Thyroid gland (tissue), 4 donors: ENCODE data around the gene INMT.

Experiments used
- POLR2A ChIP-seq, 2 donors: fragments of 450-650 bp; IDR thresholded peaks; one replicate each; pipeline ENCODE4 v1.6.1; 2017; ENCODE audit warnings: antibody characterized with exemption in 2 of 2, mild to moderate bottlenecking in 2 of 2, moderate library complexity in 1 of 2
- TF ChIP-seq, protein P1 (sequence below), 6 experiments: fragments of 200-600 bp in 3 of 6; fragments of 450-650 bp in 3 of 6; sonication (generic) in 3 of 6; IDR thresholded peaks; one replicate each; pipeline ENCODE4 v1.5.1; 2016 to 2019; ENCODE audit warnings: antibody characterized with exemption in 6 of 6, mild to moderate bottlenecking in 2 of 6, inconsistent platforms in 1 of 6, moderate library complexity in 1 of 6

DNA sequence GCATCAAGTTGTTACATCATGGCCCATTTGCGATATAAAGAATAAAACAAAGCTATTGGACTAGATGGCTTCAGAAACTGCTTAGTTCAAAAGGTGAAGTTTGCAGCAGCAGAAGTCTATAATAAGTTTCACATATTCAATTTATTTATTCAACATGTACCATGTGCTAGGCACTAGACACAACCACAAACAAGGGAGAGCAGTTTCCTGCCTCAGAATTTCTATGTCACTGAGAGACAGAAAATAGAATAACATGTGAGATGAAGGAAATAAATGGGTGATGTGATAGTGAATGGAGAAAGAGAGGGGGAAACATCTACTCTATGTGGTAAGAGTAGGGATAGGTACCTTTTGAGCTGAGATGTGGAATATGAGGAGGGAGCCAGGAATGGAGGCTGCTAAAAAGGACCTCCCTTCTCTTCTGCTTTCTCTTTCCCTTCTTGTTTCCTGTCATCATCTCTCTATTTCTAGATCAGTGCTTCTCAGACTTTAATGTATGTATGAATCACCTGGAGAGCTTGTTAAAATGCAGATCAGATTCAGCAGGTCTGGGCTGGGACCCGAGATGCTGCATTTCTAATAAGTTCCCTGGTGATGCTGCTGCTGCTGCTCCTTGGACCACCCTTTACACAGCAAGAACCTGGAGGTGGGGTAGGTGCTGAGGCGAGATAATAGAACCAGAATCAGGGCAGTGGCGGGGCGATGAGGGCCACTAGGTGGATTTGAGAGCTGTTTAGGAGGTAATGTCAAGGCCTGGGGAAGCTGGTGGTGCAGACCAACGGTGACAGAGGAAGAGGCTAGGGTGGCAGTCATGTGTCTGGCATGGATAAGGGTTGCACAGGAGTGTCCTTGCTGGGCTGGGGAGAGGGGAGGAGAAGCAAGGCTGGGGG lies 13.7 kb upstream of the INMT start:
- TF ChIP-seq, protein P1, sequence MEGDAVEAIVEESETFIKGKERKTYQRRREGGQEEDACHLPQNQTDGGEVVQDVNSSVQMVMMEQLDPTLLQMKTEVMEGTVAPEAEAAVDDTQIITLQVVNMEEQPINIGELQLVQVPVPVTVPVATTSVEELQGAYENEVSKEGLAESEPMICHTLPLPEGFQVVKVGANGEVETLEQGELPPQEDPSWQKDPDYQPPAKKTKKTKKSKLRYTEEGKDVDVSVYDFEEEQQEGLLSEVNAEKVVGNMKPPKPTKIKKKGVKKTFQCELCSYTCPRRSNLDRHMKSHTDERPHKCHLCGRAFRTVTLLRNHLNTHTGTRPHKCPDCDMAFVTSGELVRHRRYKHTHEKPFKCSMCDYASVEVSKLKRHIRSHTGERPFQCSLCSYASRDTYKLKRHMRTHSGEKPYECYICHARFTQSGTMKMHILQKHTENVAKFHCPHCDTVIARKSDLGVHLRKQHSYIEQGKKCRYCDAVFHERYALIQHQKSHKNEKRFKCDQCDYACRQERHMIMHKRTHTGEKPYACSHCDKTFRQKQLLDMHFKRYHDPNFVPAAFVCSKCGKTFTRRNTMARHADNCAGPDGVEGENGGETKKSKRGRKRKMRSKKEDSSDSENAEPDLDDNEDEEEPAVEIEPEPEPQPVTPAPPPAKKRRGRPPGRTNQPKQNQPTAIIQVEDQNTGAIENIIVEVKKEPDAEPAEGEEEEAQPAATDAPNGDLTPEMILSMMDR (IDR thresholded peaks at IDR 0.05), result no peak
- no peak for TF ChIP-seq POLR2A (IDR thresholded peaks at IDR 0.05)
